ENCODE results near the gene SCML1. TPM values are rescaled to one million over a fixed set of nuclear protein-coding genes. Genes with fewer than 3 reads are reported as not detected.

Gene SCML1
- total and polyA plus RNA-seq, 2 of the 8 experiments (the other 6 are each of a cell fraction or from before 2014, with no cell fraction given): 2.2 to 2.5 TPM

DNA sequence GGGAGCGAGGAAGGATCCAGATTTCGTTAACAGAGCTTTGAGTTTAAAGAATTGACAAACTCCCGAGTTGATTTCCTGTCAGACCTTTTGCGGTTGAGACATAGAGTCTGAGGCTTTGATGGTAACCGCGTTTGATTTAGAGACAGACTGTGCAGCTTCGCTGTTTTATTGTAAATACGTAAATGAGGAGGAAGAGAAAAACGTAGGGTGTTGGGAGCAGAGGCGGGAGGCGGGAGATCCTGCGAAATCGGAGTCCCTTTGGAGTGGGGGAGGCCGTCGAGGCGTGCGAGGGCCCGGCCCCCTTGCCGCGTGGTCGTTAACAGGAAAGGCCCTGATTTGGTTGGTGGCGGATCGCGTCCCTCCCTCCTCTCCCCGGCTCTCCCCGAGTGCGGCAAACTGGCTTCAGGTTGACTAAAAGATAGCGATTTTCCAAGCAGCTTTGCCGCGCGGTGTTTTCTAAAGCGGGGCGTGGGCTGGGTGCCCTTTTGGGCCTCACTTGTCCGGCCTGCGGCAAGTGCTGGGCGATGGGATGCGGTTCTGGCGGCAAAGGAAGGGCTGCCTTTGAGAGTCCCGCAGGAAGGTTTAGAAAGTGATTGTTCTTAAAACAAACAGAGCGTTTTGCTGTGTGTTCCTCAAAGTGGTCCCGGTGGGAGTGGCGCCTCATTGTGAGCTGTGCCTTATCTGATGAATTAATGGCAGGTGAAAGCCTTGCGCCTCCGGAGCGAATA, 857 bp downstream of the SCML1 start:
- DNase-seq (ENCODE audit: low read depth in 1 of 2, low spot score in 2 of 2): peak in 1 of 2 experiments; percentile 49
- peaks cover 0 to 2% (median 0%) of the 10 kb centered on the region in 4 experiments; a peak in 1 of 7 replicates for H3K4me1 ChIP-seq (replicated peaks in 1 of 4; ENCODE audit: control insufficient read depth in 3 of 4, insufficient read depth in 4 of 4, low read length in 3 of 4)
- H3K4me2 ChIP-seq (ENCODE audit: insufficient read depth in 1 of 2, low read depth in 2 of 2, low read length in 2 of 2): peak overlapping the region; percentile 83 to 96
- H2BK120ac ChIP-seq (replicated peaks; ENCODE audit: low read depth, low read length): no peak overlapping the region
- H3K36me3 ChIP-seq (ENCODE audit: control insufficient read depth in 2 of 4, insufficient read depth in 4 of 4, low read length in 3 of 4): no peaks in the 10 kb centered on the region
- no peak overlapping the region for H2BK12ac ChIP-seq (ENCODE audit: low read depth, low read length)
- no peak overlapping the region for H4K5ac ChIP-seq (ENCODE audit: insufficient read length, low read depth, low read length)
- no peak overlapping the region for H2BK20ac ChIP-seq (ENCODE audit: low read length)
- peak overlapping the region; percentile 25; the same call in 1 of the 2 replicates for H4K8ac ChIP-seq (ENCODE audit: extremely low read depth, insufficient read depth, low read length)
- CTCF ChIA-PET (ENCODE audit: partially characterized antibody): no interaction called here
- no peak overlapping the region for H2AFZ ChIP-seq (ENCODE audit: low read length)
- no peak overlapping the region for H2BK5ac ChIP-seq (ENCODE audit: low read depth, low read length)
- no peak overlapping the region for H3K14ac ChIP-seq (ENCODE audit: insufficient read length)
- H3K27me3 ChIP-seq (replicated peaks in 1 of 4; ENCODE audit: control insufficient read depth in 3 of 4, extremely low read depth in 1 of 4, insufficient read depth in 3 of 4, low read length in 3 of 4): peaks cover 0 to 16% (median 8%) of the 10 kb centered on the region in 4 experiments; a peak in 5 of 7 replicates
- no peaks in the 10 kb centered on the region for H3K9me3 ChIP-seq (ENCODE audit: insufficient read depth in 2 of 2, low read depth in 1 of 2, low read length in 1 of 2)
- H3K4me3 ChIP-seq (ENCODE audit: extremely low read depth in 1 of 4, insufficient read depth in 2 of 4, low read depth in 3 of 4, low read length in 4 of 4): peak overlapping the region; percentile 42 to 66 (median 48); a peak in 7 of 8 replicates
- H4K20me1 ChIP-seq (replicated peaks in 1 of 2; ENCODE audit: control insufficient read depth in 1 of 2, insufficient read depth in 2 of 2, low read length in 2 of 2): peaks cover 0 to 2% of the 10 kb centered on the region in 2 experiments
- no peak overlapping the region for H3K27ac ChIP-seq (ENCODE audit: low read depth, low read length)
- no peak overlapping the region for H4K91ac ChIP-seq (replicated peaks; ENCODE audit: insufficient read length, low read length)
- H3K18ac ChIP-seq (ENCODE audit: extremely low read depth, low read length): no peak overlapping the region
- no peaks in the 10 kb centered on the region for H3K79me1 ChIP-seq (ENCODE audit: low read depth, low read length)
- H3K9ac ChIP-seq (replicated peaks in 1 of 4; ENCODE audit: extremely low read depth in 1 of 4, low read depth in 3 of 4, low read length in 3 of 4): no peak overlapping the region
- H2AK5ac ChIP-seq (ENCODE audit: low read depth, low read length): no peak overlapping the region
- H3K4ac ChIP-seq (replicated peaks; ENCODE audit: insufficient read length, low read depth, low read length): no peak overlapping the region
- peak; percentile 91 for FAIRE-seq
- no peak overlapping the region for H3K56ac ChIP-seq (replicated peaks; ENCODE audit: insufficient read length, low read depth, low read length)
- H3K23ac ChIP-seq (ENCODE audit: insufficient read length): no peak overlapping the region
- H2BK15ac ChIP-seq (ENCODE audit: low read length): no peak overlapping the region
- WGBS, 2 experiments (ENCODE audit: extremely low coverage in 1 of 2, insufficient coverage in 1 of 2, insufficient read length in 1 of 2, insufficient replicate concordance in 2 of 2, low coverage in 1 of 2, low lambda C conversion rate in 2 of 2, missing lambda C conversion rate in 1 of 2): 5% methylated on average over 16 of the region's 45 CpGs; no CpG with 5 or more reads in 1 of the 2 experiments
- peaks cover 2% of the 10 kb centered on the region; the same call in 1 of the 2 replicates for H3K23me2 ChIP-seq (ENCODE audit: low read depth, low read length)
- POLR2A ChIA-PET (ENCODE audit: partially characterized antibody): no interaction called here
- H3K79me2 ChIP-seq (ENCODE audit: control insufficient read depth in 1 of 2, insufficient read depth in 2 of 2, low read length in 2 of 2): no peaks in the 10 kb centered on the region
- TF ChIP-seq GTF2F1 (IDR thresholded peaks at IDR 0.05; ENCODE audit: borderline replicate concordance, low read depth, low read length): no peak
- TF ChIP-seq POLR2A (IDR thresholded peaks at IDR 0.05; ENCODE audit: control extremely low read depth in 1 of 2, low read depth in 2 of 2, low read length in 2 of 2): no peak
- TF ChIP-seq CBX8 (IDR thresholded peaks at IDR 0.05; ENCODE audit: borderline replicate concordance, low read depth, low read length): no peak
